Left kidney (tissue), 2 donors: ENCODE results near the gene CD69. TPM values are rescaled to one million over a fixed set of nuclear protein-coding genes. Genes with fewer than 3 reads are reported as not detected.
"Not testable (repeated sequence)": the region's sequence is repeated elsewhere in the genome, so short reads cannot be mapped to it uniquely, and the experiment has no call there.

Source experiments
- DNase-seq: peaks from one replicate; pipeline ENCODE4 v3.0.0-alpha.2; 2013
- polyA plus RNA-seq: library from polyadenylated mRNA; unstranded; fragments of 120-200 nt; gene quantifications from one replicate; pipeline ENCODE4 v1.2.1, GENCODE V29; 2013; ENCODE audit not compliant: insufficient read length

Gene CD69
- polyA plus RNA-seq, 1 donor, result 1.3 TPM

DNA sequence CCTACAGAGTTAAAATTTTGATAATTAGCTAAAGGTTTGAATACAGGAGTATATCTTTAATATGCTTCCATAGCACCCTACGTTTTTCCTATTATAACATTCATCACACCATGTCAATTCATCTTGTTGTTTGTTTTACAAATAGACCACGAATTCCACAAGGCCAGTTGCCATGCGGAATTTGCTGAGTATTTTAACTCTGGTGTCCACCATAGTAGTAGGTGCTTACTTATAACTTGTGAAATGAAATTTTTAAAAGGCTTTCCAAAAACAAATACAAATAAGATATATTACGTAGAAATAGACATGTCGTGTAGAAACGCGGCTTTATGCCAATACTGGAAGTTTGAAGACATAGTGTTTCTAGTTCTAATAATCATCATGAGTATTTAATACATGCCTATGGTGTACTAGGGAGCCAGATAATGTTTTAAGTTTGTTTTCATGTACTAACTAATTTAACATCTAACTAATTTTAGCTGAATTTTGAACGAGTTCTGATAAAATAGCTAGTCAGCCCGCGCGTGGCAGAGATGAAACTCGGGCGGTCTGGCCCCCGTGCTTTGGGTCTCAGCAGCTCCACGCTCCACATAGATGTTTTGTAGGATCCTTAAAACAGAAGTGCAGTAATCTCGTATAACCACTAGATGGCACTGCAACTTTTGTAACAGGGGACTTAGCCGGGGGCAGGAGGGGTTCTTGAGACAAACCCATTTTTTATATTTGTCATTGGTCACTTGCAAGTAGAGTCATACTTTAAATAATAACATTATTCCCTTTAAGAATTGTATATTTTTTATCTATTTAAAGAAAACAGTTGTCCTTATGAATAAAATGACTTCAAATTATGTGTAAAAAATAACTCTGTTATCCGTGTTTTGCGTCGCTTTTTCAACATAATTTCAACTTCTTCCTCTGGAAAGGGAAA, 10.2 kb downstream of the CD69 start:
- DNase-seq, result peak; percentile 66

DNA sequence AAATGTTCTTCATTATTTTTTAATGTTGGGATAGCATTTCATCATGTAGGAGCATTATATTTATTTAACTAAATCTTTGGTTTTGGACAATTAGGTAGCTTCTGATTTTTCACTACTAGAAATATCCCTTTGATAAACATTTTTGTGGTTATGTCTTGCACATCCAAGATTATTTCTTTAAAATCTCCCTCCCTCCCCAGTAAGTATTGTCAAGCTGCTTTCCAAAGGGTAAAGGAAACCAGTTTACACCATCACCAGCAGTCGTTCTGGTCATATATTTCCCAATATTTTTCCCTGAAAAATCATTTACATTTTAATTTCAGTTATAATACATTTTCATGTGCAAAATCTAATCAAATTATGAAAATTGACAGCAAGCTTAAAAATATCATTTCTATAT, 11.1 kb downstream of the CD69 start:
- no peak for DNase-seq

DNA sequence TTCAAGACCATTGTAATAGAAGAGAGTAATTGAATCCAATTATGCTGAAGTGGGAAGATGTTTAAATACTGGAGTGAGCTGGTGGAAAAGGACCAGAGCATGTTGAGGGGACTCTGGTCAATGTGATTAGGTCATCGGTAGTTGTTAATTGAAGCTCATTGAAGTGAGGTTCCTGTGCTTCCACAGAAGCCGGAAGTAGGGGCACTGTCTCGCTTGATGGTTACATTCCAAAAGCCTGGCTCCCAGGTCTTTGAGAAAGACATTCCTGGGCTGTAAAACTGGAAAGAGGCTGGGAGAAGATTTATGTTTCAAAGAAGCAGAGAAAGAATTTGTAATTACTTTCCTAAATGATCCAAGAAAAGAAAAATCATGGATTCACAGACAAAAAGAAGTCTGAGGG, 15.5 kb downstream of the CD69 start:
- no peak for DNase-seq

DNA sequence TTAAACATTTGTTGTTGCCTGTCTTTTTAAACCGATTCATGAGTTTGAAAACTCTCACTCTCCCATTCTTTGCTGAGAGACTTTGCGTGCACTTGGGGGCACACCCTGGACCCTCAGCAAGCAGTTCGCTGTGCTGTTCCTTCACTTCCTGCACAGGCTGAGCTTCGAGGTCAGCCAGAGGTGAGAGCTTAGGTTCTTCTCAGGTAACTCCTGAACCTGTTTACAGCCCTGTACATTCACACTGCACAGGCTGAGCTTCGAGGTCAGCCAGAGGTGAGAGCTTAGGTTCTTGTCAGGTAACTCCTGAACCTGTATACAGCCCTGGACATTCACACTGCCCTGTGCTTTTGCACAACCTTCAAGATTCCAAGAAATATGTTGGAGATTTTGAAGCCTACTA, 18.0 kb downstream of the CD69 start:
- no peak for DNase-seq

DNA sequence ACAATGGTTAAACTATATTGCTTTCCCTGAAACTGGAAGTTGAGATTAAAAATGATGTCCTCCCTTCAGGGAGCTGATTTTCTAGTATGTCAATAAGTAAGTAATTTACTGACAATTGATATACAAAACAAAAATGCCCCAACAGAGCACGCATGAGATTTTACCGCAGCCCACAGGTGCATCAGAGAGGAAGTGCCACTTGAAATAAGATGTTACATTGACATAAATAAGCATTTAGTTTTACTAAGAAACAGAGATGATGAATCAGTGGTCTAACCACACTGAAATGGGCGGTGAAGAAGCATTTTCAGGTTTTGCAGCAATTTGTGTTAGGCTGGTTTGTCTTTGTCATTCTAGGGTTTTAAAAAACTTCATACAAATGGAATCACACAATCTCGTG, 19.0 kb downstream of the CD69 start:
- no peak for DNase-seq

- DNase-seq, result no peak
Measured at GRCh38 chr12:9740106-9740750, 20.5 kb downstream of the CD69 start.

GRCh38 chr12:9739404-9740105, 21.1 kb downstream of the CD69 start:
- not testable (repeated sequence) for DNase-seq

GRCh38 chr12:9738905-9739304, 21.8 kb downstream of the CD69 start:
- not testable (repeated sequence) for DNase-seq

- DNase-seq, result no peak
Measured at GRCh38 chr12:9736936-9737705, 23.6 kb downstream of the CD69 start.

- no peak for DNase-seq
Measured at GRCh38 chr12:9735601-9736000, 25.1 kb downstream of the CD69 start.

DNA sequence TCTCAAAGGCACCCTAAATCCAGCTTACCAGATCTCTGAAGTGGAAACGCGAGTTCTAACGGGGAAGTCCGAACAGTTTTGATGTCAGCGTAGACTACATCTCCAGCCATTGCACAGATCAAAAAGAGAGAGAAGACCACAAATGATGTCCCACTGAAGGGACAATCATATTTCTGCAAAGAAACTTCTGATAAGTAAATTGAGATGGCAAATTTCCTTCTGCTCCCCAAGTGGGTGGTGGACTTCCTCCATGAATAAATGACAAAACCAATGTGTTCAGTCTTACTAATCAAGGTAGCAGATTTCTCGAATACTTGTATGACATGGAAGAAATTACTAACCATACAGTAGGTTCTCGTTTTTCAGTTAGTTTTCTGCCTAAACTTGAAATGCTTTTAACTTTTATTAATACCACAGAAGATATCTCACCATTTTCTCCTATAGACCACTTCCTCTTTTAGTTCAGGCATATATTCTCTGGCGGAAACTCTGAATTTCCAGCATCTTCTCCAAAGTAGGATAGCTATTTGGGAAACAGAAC, 27.7 kb downstream of the CD69 start, which contains the start of gene CLECL1:
Gene CLECL1, minus strand, starts transcription at position 177 of the 541 bp plus-strand sequence.
- no peak for DNase-seq

GRCh38 chr12:9731797-9732196, 28.9 kb downstream of the CD69 start:
- no peak for DNase-seq

DNA sequence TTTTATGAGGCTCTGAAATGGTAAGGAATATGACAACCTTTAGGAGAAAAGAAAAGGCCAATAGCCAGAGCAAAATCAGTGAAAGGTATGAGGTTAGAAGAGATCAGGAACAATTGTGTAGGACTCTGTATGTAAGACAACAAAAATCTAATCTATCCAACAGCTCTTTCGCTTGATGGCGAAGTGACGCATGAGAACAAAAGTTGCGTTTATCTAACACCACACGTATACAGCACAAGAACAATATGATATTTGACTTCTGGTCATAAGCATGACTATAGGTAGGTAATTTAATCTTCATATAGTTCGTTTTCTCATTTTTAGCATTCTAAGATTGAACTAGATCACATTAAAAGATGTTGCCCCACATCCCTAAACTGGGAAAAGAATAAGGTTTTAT, 29.3 kb downstream of the CD69 start:
- no peak for DNase-seq

DNA sequence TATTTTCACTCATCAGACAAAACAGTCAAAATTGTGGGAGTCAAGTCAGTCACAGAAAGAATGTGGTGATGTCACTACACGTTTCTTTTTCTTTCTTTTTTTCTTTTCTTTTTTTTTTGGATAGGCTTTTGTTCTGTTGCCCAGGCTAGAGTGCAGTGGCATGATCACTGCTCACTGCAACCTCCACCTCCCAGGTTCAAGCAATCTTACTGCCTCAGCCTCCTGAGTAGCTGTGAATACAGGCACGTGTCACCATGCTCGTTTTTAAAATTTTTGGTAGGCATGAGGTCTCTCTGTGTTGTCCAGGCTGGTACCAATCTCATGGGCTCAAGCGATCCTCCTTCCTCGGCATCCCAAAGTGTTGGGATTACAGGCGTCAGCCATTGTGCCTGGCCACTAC, 30.1 kb downstream of the CD69 start:
- DNase-seq, result no peak

DNA sequence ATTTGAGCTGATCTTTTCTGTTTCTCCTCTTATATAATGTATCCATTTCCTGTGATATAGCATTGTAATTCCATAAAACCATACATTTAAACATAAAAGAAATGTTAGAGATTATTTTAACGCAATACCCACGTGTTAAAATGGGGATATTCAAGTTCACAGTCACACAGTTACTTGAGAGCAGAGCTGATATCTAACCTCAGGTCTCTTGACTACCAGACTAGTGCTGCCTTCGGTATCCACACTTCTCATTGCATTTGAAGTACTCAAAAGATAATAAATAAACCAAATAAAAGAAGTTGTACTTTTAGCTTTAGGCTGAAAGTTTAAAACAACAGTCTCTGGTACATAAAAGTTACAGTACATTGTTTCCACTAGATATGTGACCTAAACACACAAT, 30.7 kb downstream of the CD69 start:
- DNase-seq, result no peak

GRCh38 chr12:9729082-9729481, 31.6 kb downstream of the CD69 start:
- no peak for DNase-seq

DNA sequence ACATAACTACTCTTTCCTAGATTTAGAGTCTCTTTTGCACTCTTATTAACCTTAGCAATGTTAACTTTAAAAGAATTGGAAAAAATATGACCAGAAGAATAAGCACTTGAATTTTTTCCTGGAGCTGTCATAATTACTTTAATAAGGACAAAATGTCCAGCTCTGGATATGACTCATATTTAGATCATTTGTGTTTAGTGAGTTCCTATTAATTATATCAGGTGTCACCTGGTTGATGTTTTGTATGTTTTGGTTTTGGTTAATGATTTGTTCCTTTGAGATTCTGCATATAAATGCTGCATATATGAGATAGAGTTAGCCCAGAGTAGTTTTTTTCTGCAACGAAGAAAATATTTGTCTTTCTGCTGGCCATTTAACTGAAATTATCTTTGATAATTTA, 32.9 kb downstream of the CD69 start:
- DNase-seq, result no peak

- DNase-seq, result no peak
Measured at GRCh38 chr12:9725213-9725870, 35.4 kb downstream of the CD69 start.

- DNase-seq, result no peak
Measured at GRCh38 chr12:9724023-9724422, 36.7 kb downstream of the CD69 start.

- DNase-seq, result no peak
Measured at GRCh38 chr12:9721394-9722092, 39.2 kb downstream of the CD69 start.

DNA sequence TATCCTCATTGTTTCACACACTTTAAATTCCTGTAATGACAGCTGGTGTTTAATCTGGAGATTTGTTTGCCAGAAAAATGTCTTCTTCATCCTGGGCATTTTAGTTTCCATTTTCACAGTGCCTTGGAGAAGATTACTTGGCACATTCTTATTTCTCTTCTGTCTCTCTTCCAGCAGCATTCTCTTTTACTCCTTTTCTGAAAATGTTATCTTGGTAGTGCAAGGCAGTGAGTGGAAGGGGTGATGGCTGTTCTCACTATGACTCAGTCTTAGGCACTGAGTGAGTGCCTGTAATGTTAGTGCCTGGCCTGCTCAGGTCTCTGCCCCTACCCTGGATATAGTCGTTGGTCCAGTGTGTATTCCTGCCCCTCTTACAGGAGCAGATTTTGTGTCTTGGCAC, 40.9 kb downstream of the CD69 start:
- no peak for DNase-seq
